Diencephalon (tissue), 1 donor: ENCODE measurements around the gene B9D2. TPM values are rescaled to one million over a fixed set of nuclear protein-coding genes. Genes with fewer than 3 reads are reported as not detected.

Experiments
- total RNA-seq: library from RNA; depleted of rRNA; stranded (reverse); fragments of >200 nt; gene quantifications from one replicate; pipeline ENCODE4 v1.2.3, GENCODE V29; 2014

Gene B9D2, protein sequence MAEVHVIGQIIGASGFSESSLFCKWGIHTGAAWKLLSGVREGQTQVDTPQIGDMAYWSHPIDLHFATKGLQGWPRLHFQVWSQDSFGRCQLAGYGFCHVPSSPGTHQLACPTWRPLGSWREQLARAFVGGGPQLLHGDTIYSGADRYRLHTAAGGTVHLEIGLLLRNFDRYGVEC
- total RNA-seq: 6.0 TPM

DNA sequence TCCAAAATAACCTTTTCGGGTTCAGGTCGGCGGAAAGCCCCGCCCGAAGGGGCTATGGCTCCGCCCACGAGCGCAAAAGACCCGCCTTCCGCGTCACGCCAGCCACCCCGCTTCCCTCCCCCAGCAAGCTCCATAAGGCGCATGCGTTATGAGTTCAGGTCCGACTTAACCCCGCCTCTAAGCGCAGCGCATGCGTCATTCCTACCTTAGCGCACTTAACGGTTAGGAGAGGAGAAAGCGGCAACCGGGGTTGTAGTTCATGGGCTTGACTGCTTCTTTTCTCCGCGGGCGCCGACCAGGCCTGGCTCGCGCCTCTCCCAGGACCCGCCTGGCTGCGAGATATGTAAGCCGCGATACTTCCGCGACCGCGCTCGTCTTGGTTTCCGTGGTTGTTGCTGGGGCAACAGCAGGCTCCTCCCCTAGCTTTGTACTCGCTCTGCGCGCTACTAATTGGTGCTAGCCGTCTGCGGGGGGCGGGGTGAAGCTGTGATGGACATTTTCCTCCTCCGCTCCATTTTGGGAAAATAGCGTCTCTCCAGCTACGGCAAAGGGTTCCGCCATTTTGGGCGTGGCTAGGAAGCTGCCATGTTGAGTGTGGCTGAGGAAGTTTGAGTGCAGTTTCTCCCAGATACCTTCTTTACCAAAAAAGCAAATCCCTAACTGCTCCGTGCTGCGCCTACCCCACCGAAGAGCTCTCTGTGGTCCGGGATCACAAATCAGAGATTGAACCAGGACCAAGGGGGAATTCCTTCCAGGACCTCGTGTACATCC lies at the start of gene B9D2:
Gene B9D2, minus strand, starts transcription at position 397 of the 771 bp plus-strand sequence. CDS start 630 bp downstream, outside the sequence.

DNA sequence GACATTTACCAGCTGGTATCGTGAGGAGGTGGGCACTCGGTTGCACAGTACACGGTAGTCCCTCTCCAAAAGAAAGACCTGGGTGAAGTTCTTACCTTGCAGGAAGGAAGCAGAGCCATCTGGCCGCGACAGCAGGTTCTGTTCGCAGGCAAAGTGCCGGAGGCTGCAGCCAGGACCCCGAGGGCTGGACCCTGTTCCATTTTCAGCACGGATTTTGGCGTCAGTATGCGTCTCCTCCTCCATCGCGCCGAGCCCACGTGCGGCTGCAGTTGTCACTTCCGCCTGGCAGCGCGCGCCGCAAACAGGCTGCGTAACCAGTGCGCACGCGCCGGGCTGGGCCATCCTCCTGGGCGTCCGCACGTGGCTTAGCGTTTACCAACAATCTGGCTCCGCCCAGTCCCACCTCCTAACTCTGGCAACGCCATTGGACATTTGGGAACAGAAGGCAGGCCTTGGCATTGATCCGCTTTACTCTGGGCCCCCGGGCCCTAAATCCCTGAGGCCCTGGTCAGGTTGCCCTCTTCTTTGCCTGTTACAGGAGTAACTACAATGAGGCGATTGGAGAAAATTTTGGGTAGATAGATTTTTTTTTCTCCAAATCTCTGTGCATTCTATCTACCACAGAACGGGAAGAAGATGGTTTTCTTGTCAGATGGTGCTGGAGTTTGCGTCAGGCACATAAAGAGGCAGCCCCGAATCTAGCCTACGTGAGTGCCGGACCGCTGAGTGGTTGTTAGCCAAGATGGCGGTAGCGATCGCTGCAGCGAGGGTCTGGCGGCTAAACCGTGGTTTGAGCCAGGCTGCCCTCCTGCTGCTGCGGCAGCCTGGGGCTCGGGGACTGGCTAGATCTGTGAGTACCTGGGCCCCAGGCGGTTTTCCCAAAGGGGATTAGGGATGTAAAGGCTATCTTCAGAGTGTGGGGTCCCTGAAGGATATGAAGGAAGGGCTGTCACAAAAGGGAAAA lies 33.4 kb upstream of the B9D2 start, which contains the start of the genes BCKDHA and EXOSC5:
Gene BCKDHA, plus strand, starts transcription at position 733 of the 964 bp plus-strand sequence. Its CDS starts 10 bp downstream, at position 743.
Gene EXOSC5, minus strand, starts transcription at position 274 of the 964 bp plus-strand sequence. Its CDS starts 31 bp downstream, at position 243.

DNA sequence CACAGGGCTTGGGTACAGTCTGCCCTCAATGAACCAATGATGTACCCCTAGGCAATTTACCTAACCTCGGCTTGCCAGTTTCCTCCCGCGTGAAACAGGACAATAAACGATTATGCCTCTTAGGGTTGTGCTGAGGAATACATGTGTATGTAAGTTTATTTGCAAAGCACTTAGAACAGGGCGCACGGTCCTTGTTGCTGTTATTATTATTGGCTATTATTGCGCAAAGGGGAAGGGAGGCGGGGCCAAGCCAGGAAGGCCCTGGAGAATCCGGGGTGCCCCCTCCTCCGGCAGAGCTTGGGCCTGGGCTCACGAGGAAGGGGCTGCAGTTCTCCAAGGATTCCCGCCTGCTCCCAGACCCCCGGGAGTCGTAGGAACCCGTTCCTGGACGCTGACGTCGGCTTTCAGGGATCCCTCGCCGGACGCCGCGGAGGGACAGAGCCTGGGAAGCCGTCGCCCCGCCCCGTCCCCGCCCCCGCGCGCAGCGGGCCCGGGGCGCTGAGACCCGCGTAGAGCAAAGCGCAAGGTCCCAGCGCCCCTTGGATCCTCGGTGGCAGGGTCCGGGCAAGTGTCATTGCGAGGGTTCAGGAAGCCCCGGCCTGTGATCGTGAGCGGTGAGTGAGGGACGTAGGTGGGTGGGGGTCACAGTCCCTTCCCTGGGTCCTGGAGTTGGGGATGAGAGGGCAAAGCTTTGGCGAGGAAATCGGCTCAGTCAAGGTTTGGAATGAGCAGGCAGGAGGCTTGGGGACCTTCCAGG lies 12.5 kb upstream of the B9D2 start, which contains the start of gene TMEM91:
Gene TMEM91, plus strand, starts transcription at position 293 of the 757 bp plus-strand sequence. CDS start 1,777 bp downstream, outside the sequence.

DNA sequence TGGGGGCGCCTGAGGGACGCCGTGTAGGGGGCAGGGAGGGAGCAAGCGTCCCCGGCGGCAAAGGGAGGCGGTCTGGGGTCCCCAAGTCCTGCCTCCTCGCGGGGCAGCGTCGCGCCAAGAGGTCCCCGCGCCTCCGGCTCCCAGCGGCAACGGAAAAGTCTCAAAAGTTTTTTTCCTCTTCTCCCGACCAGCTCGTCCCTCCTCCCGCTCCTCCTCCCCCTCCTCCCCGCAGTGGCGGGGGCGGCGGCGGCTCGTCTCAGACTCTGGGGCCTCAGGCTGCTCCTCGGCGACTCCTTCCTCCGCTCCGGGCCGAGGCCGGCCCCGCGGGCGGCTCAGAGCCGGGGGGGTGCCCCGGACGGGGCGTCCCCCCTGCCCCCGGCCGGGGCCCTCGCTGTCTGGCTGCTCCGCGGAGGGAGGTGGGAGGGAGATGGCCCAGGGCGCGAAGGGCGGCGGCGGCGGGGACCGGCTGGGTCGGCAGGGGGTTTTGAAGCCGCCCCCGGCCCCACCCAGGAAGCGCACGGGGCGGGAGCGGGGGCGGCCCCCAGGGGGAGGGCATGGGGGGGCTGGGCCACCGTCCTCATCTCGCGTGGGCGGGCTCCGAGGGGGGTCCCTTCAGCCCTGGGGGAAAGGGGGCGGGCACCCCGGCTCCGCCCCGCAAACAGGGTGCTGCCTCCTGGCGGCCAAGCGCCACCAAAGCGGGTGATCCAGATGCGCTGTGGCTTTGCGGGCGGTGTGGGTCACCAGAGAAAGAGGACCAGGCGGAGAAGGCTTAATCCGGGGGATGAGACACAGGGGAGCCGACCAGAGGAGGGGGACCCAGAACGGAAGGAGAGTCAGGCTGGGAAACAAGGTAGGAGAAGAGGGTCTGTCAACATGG lies 10.2 kb downstream of the B9D2 start, which contains the start of gene TGFB1:
Gene TGFB1, minus strand, starts transcription at position 457 of the 877 bp plus-strand sequence. CDS start 878 bp downstream, outside the sequence.

DNA sequence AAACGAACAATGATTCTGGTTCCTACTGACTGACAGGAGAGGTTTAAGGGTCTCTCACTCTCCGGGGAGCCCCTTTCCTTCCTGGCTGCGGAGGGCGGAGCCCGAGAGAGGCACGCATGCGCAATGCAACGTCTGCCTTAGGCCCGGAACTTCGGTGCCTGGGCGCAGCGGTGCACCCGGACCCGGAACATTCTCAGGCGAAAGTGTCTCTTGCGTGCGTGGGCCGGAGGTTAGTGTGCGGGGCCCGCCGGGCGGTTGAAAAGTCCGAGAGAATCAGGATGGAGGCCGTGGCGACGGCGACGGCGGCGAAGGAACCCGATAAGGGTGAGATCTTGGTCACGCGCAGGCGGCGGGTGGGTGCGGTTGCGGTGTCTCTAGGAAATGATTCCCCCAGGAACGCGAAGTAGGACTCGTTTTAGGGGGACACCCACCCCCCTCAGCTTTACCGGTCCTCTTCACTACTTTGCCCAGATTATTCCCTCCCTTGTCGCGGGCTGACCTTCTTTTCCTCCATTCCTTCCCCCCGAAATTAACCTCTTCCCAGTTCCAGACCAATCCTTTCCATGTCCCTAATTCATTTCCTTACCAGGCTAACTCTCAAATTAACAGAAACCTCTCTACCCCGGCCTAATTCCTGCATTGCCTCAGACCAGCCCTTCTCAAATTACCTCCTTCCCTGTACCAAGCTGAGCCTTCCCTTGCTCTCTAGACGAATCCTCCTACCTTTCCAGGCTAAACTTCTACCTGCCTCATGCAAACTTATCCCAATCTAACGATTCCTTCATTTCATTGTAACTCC lies 53.7 kb downstream of the B9D2 start, which contains the start of gene CCDC97:
Gene CCDC97, plus strand, starts transcription at position 140 of the 799 bp plus-strand sequence. Its CDS starts 139 bp downstream, at position 279.

Other genes starting within 250 kb of the B9D2 start
- gene CYP2F1, start 249.7 kb downstream of the B9D2 start, total RNA-seq: not detected
- 3.2 TPM for gene CYP2S1, start 170.9 kb downstream of the B9D2 start, total RNA-seq
- 10.4 TPM for gene AXL, start 144.9 kb downstream of the B9D2 start, total RNA-seq
- 75.9 TPM for gene HNRNPUL1, start 99.8 kb downstream of the B9D2 start, total RNA-seq
- 5.8 TPM for gene CCDC97, start 54.0 kb downstream of the B9D2 start, total RNA-seq
- 3.0 TPM for gene TGFB1, start 10.2 kb downstream of the B9D2 start, total RNA-seq
- gene TMEM91, start 12.4 kb upstream of the B9D2 start, total RNA-seq: 17.3 TPM
- gene EXOSC5, start 33.2 kb upstream of the B9D2 start, total RNA-seq: 16.6 TPM
- gene BCKDHA, start 33.7 kb upstream of the B9D2 start, total RNA-seq: 26.3 TPM
- not detected for gene B3GNT8, start 63.2 kb upstream of the B9D2 start, total RNA-seq
- gene DMAC2, start 75.8 kb upstream of the B9D2 start, total RNA-seq: 23.3 TPM
- gene ERICH4, start 79.0 kb upstream of the B9D2 start, total RNA-seq: not detected
- 18.0 TPM for gene CEACAM21, start 212.0 kb upstream of the B9D2 start, total RNA-seq